Esophagus muscularis mucosa (tissue), 3 donors: ENCODE measurements around the gene CALHM3.

Experiments
- POLR2A ChIP-seq: fragments of 450-650 bp; IDR thresholded peaks from one replicate; pipeline ENCODE4 v1.6.1; 2017; ENCODE audit warnings: antibody characterized with exemption, moderate library complexity, mild to moderate bottlenecking, low read depth
- TF ChIP-seq, protein P1 (sequence below), 3 experiments: fragments of 200-600 bp in 2 of 3; fragments of 450-650 bp in 1 of 3; sonication (generic) in 2 of 3; IDR thresholded peaks; one replicate each; pipeline ENCODE4 v1.5.1; 2017 to 2019; ENCODE audit warnings: antibody characterized with exemption in 3 of 3, mild to moderate bottlenecking in 2 of 3, moderate library complexity in 1 of 3

DNA sequence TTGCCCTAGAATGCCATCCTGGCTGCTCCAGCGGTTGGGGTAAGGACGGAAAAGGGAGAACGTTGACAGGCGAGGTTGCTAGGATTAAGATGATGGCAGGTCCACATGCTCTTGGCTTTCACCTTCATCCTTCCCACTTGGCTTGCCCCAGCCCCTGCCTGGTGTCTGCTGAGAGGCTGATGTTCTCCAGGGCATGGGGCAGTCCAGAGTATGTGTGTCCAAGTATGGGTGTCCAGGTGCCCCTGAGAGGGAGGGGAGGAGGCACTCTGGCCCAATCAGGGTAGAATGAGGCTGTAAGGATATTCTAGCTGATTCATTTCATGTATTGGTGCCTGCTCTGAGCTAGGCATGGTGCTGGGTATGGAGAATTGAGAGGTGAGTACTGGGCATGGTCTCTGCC lies 27.0 kb upstream of the CALHM3 start:
- TF ChIP-seq, protein P1, sequence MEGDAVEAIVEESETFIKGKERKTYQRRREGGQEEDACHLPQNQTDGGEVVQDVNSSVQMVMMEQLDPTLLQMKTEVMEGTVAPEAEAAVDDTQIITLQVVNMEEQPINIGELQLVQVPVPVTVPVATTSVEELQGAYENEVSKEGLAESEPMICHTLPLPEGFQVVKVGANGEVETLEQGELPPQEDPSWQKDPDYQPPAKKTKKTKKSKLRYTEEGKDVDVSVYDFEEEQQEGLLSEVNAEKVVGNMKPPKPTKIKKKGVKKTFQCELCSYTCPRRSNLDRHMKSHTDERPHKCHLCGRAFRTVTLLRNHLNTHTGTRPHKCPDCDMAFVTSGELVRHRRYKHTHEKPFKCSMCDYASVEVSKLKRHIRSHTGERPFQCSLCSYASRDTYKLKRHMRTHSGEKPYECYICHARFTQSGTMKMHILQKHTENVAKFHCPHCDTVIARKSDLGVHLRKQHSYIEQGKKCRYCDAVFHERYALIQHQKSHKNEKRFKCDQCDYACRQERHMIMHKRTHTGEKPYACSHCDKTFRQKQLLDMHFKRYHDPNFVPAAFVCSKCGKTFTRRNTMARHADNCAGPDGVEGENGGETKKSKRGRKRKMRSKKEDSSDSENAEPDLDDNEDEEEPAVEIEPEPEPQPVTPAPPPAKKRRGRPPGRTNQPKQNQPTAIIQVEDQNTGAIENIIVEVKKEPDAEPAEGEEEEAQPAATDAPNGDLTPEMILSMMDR (IDR thresholded peaks at IDR 0.05): no peak
- no peak for TF ChIP-seq POLR2A
